Measurements from ENCODE around the gene FBXW7.

DNA sequence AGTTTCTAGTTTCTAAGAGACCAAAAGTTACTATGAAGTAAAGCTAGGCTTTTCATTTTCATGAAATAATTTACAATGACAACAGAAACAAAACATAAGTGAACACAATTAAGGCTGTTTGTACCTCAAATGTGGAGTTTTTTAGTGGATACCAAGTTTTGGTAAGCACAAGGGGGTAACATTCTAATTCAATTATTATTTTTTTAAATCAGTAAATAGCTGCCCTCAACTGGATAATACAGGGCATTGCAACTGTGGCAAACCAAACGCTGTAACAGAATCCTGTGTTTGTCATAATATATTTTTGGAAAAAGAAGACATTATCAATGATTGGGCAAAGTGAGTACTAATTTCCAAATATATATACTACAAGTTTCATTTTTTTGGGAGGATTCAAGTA, 150.3 kb downstream of the FBXW7 start:
- TF ChIP-seq TCF7 (CRISPR knock-in tag; IDR thresholded peaks at IDR 0.05; ENCODE audit: low read depth): no peak
- TF ChIP-seq, protein P1, sequence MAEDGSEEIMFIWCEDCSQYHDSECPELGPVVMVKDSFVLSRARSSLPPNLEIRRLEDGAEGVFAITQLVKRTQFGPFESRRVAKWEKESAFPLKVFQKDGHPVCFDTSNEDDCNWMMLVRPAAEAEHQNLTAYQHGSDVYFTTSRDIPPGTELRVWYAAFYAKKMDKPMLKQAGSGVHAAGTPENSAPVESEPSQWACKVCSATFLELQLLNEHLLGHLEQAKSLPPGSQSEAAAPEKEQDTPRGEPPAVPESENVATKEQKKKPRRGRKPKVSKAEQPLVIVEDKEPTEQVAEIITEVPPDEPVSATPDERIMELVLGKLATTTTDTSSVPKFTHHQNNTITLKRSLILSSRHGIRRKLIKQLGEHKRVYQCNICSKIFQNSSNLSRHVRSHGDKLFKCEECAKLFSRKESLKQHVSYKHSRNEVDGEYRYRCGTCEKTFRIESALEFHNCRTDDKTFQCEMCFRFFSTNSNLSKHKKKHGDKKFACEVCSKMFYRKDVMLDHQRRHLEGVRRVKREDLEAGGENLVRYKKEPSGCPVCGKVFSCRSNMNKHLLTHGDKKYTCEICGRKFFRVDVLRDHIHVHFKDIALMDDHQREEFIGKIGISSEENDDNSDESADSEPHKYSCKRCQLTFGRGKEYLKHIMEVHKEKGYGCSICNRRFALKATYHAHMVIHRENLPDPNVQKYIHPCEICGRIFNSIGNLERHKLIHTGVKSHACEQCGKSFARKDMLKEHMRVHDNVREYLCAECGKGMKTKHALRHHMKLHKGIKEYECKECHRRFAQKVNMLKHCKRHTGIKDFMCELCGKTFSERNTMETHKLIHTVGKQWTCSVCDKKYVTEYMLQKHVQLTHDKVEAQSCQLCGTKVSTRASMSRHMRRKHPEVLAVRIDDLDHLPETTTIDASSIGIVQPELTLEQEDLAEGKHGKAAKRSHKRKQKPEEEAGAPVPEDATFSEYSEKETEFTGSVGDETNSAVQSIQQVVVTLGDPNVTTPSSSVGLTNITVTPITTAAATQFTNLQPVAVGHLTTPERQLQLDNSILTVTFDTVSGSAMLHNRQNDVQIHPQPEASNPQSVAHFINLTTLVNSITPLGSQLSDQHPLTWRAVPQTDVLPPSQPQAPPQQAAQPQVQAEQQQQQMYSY (CRISPR knock-in tag; IDR thresholded peaks at IDR 0.05): no peak
- TF ChIP-seq, protein P2, sequence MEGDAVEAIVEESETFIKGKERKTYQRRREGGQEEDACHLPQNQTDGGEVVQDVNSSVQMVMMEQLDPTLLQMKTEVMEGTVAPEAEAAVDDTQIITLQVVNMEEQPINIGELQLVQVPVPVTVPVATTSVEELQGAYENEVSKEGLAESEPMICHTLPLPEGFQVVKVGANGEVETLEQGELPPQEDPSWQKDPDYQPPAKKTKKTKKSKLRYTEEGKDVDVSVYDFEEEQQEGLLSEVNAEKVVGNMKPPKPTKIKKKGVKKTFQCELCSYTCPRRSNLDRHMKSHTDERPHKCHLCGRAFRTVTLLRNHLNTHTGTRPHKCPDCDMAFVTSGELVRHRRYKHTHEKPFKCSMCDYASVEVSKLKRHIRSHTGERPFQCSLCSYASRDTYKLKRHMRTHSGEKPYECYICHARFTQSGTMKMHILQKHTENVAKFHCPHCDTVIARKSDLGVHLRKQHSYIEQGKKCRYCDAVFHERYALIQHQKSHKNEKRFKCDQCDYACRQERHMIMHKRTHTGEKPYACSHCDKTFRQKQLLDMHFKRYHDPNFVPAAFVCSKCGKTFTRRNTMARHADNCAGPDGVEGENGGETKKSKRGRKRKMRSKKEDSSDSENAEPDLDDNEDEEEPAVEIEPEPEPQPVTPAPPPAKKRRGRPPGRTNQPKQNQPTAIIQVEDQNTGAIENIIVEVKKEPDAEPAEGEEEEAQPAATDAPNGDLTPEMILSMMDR (IDR thresholded peaks at IDR 0.05): no peak; the same call in 1 of the 2 replicates
- TF ChIP-seq ZNF232 (CRISPR knock-in tag; IDR thresholded peaks at IDR 0.05): no peak
- TF ChIP-seq ATF1 (CRISPR knock-in tag; IDR thresholded peaks at IDR 0.05): no peak
- TF ChIP-seq PRRX2 (CRISPR knock-in tag; IDR thresholded peaks at IDR 0.05): no peak
- no peak for TF ChIP-seq ZNF423 (CRISPR knock-in tag; IDR thresholded peaks at IDR 0.05)
- no peak for TF ChIP-seq ZNF138 (CRISPR knock-in tag; conservative IDR thresholded peaks at IDR 0.05)
- TF ChIP-seq, protein P3, sequence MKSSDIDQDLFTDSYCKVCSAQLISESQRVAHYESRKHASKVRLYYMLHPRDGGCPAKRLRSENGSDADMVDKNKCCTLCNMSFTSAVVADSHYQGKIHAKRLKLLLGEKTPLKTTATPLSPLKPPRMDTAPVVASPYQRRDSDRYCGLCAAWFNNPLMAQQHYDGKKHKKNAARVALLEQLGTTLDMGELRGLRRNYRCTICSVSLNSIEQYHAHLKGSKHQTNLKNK (CRISPR knock-in tag; IDR thresholded peaks at IDR 0.05): no peak
- TF ChIP-seq MYBL2 (CRISPR knock-in tag; IDR thresholded peaks at IDR 0.05): no peak
- TF ChIP-seq ATF3 (CRISPR knock-in tag; conservative IDR thresholded peaks at IDR 0.05): no peak

All from WTC11 (cell line).